Activated gamma-delta T cell (primary cell): Measurements from ENCODE around the gene AAK1.
"Not testable (repeated sequence)": the region's sequence is repeated elsewhere in the genome, so short reads cannot be mapped to it uniquely, and the experiment has no call there.

Experiments
- DNase-seq: peaks from one replicate; lab custom pipeline; 2025; lab: John Stamatoyannopoulos, UW

The AAK1 gene

DNA sequence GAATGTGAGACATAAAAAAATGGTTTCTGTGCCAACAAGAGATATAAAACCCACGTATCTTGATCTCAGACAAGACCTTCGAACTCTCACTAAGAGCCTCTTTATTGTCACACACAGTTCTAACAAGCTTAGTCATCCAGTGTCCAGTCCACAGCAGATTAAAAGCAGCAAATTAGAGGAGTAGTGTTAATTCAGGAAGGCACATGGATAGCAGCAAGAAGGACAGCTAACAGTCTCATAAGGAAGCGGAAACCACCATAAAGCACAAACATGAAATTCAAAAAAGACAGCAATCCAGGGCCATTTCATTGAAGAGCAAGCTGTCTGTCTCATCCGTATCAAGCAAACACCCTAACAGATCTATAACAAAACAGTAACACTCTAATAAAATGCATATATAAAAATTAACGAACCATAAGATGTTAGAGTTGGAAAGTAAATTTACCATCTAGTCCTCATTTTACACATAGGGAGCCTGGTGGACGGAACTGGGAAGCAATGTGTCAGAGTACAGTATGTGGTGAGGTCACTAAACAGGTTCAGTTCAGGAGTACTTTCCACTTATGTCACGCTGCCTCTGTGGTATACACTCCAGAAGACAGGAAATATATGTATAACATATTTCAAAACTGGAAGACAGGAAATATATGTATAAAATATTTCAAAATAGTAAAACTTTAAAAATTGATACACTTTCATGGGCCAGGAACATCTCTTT, 18.3 kb downstream of the AAK1 start:
- DNase-seq, result no peak

DNA sequence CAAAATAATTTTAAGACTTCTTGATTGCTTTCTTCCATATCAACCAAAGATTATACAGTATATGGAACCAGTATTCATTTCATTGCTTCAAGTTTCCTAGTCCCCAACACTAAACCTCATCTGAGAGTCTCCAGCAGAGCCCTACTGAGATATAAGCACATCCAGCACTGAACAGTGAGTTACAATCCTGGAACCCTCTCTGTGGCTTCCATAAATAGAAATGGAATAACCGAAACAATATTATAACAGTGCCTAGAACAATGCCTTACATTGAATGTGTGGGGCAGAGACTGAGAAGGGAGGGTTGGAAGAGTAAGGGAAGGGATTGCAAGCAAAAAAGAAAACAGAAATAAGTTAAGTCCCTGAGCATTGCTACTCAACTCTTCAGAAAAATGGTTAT, 18.9 kb downstream of the AAK1 start:
- no peak for DNase-seq

DNA sequence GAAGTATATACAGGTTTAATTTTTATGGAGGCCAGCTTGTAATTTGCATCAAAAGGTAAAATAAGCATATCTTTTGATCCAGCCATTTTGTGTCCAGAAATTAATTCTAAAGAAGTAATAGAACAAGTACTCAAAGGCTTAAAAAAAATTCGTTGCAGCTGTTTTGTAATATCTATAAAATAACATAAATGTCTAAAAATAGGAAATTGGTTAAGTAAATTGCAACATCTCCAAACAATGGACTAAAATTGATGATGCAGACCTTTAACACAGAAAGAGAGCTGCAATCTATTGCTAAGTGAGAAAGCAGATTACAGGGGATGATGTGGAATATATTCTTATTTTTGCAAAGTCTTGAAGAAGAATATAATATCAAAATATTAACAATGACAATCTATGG, 19.4 kb downstream of the AAK1 start:
- no peak for DNase-seq

DNA sequence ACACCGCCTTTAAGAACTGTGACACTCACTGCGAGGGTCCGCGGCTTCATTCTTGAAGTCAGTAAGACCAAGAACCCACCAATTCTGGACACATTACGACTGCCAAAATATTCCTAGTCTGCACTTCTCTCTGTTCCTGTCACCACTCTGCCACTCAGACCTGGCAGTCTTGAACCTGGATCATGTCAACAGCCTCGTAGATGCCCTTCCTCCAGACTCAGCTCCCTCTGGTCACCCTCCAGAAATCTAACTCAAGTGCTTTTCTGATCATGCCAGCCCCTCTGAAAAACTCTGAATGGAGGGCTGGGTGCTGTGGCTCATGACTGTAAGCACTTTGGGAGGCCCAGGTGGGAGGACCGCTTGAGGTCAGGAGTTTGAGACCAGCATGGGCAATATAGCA, 20.3 kb downstream of the AAK1 start:
- no peak for DNase-seq

DNA sequence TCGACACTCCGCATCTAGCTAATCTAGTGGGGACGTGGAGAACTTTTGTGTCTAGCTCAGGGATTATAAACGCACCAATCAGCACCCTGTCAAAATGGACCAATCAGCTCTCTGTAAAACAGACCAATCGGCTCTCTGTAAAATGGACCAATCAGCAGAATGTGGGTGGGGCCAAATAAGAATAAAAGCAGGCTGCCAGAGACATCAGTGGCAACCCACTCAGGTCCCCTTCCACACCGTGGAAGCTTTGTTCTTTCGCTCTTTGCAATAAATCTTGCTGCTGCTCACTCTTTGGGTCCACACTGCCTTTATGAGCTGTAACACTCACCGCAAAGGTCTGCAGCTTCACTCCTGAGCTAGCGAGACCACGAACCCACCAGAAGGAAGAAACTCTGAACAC, 20.7 kb downstream of the AAK1 start:
- DNase-seq, result not testable (repeated sequence)

DNA sequence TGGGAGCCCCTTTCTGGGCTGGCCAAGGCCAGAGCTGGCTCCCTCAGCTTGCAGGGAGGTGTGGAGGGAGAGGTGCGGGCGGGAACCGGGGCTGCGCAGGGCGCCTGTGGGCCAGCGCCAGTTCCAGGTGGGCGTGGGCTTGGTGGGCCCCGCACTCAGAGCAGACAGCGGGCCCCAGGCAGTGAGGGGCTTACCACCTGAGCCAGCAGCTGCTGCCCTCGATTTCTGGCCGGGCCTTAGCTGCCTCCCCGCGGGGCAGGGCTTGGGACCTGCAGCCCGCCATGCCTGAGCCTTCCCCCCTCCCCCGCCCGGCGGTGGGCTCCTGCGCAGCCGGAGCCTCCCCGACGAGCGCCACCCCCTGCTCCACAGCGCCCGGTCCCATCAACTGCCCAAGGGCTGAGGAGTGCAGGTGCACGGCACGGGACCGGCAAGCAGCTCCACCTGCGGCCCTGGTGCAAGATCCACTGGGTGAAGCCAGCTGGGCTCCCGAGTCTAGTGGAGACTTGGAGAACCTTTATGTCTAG, 21.5 kb downstream of the AAK1 start:
- DNase-seq, result peak; percentile 11

DNA sequence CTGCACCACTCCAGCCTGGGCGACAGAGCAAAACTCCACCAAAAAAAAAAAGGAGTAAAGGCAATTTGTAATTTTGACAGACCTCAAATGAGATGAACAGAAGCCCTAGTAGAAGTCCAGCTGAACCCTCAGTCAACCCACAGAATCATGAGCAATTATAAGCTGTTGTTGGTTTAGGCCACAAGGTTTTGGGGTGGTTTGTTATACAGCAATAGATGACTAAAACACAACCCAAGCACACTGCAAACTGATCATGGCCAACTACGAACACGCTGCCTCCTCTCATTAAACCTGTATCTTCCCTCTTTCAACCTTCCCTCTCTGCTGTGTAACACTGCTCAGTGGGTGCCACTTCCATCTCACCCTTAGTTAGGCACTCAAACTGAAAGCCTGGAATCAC, 22.1 kb downstream of the AAK1 start:
- DNase-seq, result no peak

DNA sequence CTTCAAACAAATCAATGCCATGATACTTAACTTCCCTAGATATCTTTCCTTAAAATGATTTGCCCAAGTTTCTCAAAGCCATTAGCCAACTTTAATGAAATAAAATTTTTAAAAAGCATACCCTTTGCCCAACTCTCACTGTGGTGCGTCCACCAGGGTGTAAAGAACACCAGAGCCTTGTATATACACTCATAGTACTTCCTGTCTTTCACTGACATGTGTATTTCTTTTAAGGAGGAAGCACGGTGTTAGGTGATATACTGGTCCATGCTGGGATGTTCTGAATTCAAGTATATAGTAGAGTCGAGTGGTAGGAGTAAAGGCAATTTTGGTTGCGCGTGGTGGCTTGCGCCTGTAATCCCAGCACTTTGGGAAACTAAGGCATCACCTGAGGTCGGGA, 22.7 kb downstream of the AAK1 start:
- no peak for DNase-seq

DNA sequence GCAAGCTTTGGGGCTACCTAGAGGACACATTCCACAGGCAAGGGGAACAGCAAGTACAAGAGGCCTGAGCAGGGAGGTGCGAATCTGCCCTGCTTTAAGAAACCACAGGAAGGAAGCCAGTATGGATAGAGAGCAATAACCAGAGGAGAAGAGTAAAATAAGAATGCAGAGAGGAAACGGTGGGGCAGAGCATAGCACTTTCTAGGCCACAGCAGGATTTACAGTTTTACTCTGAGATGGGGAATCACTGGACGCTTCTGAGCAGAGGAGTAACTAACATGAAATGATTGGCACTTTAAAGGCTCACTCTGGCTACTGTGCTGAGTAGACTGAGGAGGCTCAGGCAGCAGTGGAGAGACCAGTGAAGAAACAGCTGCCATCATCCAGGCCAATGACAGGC, 23.8 kb downstream of the AAK1 start:
- no peak for DNase-seq

DNA sequence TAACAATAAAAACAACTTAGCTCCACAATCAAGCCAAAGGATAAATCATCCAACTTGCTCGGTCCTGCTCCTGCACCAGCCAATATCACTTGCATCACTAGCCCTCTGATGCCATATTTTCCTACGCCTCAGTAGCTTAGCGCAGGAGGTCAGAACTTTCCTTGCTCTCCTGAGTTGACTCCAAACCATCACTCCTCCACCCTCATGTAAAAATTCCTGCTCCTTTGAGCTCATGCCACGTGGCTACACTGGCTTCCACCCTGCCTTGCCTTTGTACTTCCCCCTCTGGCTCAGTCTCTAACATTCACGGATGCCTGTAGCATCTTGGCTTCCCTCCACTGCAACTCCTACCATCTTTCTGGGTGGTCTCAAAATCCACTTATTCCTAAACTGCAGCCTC, 25.2 kb downstream of the AAK1 start:
- DNase-seq, result no peak

DNA sequence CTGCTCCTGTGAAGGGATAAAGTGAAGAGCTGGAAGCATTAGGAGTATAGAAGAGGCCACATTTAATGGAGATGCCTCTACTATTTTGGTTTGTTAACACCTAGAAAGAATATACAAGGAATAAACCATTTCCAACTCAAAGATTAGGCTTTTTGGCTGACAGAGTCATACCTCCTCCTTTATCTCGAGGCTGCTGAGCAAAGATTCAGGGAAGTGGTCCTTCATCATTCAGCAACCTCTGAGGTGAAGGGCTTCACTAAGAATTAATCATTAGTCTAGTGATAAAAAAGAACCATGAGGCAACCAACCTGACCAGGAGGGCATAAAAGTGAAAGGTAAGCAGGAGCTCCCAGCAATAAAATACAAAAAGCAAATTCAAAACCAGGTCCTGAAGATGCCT, 25.8 kb downstream of the AAK1 start:
- no peak for DNase-seq

DNA sequence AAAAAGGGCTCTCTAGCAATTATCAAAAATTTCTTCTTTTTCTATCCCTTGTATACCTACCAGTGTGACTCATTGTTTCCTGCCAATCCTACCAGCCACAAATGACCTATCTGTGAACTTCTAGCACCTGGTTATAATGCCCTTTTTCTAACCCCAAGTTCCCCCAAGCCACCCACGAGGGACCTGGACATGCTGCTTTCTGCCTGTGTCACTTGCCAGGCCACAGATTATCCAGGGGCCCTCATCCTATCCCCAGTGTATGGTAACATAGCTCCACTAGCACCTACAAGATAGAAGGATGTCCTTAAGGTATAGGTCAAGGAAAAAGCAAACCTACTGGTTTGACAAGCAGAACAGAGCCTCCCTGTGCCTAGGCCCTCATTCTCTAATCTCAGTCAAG, 26.8 kb downstream of the AAK1 start:
- DNase-seq, result no peak

DNA sequence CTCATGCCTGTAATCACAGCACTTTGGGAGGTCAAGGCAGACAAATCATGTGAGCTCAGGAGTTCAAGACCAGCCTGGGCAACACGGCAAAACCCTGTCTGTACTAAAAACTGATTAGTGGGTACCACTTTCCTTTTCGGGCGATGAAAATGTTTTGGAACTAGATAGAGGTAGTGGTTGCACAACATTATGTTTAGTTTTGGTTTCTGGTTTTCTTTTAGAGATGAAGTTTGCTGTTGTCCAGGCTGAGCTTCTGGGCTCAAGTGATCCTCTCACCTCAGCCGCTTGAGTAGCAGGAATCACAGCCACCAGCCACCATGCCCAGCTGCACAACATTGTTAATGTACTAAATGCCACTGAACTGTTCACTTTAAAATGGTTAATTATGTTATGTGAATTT, 27.6 kb downstream of the AAK1 start:
- no peak for DNase-seq

DNA sequence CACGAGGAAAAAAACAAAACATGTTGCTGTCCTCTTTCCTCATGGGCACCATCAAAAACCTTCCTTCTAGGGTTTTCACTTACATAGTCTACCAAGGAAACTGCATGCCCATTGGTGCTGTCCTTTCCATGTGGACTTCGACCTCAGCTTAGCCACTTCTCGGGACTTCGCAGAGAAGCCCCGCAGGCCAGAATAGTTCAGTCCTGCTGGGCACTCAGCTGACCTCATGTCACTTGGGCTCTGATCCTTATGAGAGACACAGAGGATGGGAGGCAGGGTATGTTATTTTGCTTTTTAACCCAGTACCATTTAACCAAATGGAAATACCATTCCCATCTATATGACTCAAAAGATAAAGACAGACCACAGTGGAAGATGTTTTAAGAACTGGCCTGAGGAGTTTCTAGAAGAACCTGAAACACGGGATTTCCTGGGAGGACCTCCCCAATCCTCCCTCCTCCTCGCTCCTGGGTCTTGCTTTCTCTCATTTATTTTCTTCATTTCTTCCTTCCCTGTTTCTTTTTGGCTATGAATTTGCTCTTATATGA, 28.4 kb downstream of the AAK1 start:
- DNase-seq, result no peak

DNA sequence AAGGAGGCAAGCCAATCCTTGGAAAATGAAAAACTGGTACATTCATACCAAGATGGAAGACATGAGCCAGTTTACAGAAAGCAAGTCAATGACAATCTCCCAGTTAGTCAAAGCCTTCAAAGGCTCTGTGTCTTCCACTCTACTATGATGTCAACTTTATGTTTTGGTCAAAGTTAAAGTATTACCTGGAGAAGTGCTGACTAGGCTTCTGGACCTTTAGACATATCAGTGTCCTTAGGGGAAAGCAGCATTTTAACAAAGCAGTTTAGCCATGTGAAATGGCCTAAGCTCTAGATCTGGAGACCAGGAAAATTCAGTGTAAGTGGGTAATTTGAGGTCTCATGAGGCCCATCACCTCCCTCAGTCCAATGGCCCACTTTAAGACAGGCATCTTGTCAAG, 30.8 kb downstream of the AAK1 start:
- no peak for DNase-seq

DNA sequence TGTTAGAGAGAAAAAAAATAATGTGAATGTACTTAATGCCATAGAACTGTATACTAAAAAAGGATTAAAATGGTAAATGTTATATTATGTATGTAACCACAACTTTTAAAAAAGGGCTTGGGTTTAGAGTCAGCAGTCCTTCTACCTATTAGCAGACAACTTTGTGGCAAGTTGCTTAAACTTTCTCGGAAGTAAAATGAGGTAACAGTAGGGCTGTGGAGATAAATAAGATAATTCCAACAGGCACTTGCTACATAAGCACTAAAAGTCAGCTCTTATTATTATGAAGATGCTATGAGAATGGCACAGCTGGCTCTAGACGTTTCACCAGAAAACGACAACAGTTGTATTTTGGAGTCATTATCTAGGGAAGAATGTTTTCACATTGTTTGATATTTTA, 31.3 kb downstream of the AAK1 start:
- DNase-seq, result no peak

DNA sequence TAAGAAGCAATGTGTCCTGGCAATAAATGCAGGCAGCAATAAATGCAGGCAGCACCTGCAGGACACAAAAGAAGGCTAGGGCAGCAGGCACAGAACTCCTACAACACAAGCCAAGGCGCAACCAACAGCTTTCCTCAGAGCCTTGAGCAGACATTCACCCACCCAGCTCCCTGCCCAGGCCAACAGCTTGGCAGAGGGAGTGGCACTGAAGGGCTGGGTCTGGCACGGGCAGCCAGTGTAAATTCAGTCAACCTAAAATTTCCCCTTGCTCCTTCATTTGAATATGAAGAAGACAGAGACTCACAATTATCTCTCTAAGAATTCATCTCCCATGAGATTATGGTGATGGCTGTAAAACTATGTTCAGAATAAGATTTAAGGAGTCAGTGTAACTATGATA, 35.4 kb downstream of the AAK1 start:
- no peak for DNase-seq

DNA sequence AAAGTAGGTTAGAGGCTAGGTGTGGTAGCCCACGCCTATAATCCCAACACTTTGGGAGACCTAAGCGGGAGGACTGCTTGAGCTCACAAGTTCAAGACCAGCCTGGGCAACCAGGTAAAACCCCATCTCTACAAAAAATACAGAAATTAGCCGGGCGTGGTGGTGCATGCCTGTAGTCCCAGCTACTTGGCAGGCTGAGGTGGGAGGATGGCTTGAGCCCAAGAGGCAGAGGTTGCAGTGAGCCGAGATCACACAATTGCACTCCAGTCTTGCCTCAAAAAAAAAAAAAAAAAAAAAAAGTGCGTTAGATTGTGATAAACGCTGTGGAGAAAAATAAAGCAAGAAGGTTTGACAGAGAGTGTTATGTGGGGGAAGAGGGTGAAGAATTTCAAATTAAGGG, 36.8 kb downstream of the AAK1 start:
- not testable (repeated sequence) for DNase-seq

DNA sequence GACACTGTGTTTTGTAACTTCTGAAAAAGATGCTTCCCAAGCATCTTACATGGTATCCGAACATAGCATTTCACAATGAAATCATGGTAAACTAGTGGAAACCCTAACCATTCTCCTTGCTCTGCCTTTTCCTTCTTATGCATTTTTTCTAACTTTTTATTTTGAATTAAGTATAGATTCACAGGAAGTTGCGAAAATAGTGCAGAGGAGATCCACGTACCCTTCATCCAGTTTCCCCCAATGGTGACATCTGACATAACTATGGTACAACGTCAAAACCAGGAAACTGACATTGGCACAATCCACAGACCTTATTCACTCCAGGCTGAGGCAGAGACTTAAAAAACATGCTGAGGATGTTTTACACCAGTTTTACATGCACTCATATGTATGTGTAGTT, 38.3 kb downstream of the AAK1 start:
- no peak for DNase-seq

DNA sequence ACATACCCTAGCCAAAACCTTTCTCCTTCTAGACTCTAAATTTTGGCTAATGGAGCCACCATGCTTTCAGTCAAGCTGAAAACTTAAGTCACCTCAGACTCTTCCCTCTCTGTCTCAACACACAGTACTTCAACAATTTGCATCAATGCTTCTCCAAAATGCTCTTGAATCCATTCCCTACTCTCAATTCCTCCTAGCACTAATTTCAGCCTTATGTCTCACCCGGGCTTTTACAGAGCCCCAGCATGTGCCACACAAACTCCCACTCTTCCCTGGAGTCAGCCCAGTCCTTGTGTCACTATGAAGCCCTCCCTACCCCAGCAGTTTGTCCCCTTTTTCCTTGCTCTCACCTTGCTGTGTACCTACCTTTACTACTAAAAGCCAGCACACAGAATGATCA, 38.7 kb downstream of the AAK1 start:
- DNase-seq, result no peak

DNA sequence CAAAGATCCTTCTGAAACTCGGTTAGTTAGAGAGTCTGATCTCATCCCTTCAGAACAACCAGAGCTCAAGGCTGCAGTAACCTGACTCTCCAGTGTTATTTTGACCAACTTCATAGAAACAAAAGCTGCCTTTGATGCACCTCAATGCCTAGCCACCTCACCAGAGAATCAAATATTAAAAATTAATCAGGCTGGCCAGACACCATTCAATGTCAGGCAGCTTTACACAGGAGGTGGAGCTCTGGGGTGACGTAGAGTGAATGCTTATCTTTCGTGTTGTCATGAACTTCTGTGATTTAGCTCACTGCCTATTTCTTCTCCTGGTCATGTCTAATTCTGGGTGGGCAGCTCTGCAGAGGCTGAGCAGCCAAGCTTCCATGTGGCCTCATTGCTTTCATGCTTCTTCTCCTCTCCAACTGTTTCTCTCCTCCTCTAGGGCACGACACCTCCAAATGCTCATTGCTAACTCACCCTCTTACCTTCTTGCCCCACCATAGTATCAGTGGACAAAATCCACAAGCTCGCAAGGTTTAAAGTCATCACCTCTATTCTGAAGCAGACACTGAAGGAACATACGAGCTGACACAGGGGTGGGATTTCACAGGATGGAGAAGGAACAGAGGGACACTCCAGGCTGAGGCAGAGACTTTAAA, 39.4 kb downstream of the AAK1 start:
- no peak for DNase-seq

DNA sequence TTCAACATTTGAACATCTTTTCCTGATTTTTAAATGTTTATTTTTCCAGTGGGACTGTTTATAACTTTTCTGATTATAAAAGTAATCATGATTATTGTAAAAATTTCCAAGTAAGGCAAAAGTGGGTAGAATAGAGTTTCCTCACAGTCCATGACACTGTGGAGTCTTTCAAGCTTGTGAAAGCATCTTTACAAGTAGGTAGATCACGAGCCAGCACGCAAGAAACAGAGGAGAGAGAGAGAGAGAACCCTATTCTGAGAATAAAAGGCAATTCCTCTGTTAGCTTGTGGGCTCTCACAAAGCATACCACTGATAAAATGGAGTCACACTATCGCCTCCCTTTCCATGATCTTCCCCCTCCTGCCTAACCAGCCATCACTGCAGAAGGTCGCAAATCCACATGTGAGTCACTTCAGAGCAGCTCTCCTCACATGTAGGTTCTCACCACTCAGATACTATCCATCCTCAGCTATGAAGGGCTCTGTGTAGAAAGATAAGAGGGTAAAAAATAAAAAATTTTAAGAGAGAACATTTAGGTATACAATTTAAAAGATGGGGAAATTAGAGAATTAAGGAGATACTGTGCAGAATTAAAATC, 40.3 kb downstream of the AAK1 start:
- no peak for DNase-seq

DNA sequence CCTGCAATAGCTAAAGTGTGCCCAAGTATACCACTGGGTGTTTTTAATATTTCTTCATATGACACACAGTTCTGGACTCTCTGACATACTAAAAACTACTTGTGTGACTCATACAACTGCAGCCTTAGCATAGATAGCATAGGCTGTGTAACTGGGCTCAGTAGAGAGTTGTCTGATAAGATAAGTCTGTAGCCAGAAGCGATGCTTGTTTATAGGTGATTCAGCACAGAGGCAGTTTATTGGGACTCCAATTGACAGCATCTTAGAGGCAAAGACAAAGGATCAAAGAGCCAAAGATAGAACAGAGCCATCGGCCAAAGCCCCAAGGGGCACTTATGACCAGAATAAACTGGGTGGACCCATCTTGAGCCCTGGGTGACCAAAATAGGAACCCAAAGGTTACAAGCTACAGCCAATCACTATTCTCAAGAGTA, 42.3 kb downstream of the AAK1 start:
- DNase-seq, result no peak
